ENCODE results near the gene SUCLG2.

The SUCLG2 gene

GRCh38 chr3:67497746-67498145, 156.7 kb downstream of the SUCLG2 start:
- DNase-seq: no peak

GRCh38 chr3:67495751-67496150, 158.7 kb downstream of the SUCLG2 start:
- no peak for DNase-seq

DNA sequence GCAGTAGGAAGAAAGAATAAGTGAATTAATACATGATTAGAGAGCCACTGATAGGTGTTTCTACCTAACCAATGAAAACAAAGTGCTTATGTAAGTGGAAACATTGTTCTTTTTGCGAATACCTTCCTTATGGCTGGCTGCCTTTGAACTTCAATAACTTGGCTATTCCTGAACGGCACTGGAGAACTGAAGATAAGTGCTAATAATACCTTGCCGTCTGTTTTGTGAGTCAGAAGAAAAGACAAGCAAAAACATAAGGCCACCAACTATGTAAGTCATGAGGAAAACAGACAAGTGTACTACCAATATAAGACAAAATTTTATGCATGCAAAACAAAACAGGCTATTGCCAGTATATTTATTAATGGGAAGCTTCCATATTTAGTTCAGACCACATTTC, 160.6 kb downstream of the SUCLG2 start:
- no peak for DNase-seq

DNA sequence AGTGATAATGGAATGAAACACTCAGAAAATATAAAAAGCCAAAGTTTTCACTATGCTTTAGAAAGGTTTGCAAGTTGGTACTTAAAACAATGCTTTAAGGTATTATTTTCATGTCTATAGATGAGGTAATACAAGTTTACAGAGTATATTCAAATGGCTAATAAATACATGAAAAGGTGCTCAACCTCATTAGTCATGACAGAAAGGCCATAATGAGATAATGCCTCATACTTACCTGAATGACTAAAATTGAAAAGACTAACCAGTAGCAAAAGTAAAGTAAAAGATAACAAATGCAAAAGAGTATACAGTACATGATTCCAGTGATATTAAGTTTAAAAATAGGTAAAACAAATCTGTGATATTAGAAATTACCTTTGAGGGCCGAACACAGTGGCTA, 163.8 kb downstream of the SUCLG2 start:
- no peak for DNase-seq

GRCh38 chr3:67489816-67490215, 164.6 kb downstream of the SUCLG2 start:
- no peak for DNase-seq

DNA sequence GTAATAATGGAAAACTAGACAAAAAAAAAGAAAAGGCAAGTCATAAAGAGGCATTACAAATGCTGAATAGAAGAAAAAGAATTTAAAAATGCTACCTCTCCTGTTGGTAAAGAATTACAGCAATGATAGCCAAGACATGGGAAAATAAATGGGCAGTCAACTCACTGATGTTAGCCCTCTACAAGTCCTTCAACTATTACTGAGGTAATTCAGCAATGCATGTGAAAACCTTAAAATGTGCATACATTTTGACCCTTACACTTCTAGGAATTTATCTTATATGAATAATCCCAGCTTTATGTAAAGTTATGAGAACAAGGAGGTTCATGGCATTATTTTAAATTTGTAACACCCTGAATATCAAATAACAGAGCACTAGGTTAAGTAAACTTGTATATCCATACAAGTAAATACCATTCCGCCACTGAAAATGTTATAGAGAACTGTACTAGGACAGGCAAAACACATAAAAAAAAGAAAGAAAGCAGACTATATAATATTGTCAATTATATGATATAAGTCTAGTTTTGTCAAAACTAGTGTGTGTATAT, 166.8 kb downstream of the SUCLG2 start:
- DNase-seq: no peak

DNA sequence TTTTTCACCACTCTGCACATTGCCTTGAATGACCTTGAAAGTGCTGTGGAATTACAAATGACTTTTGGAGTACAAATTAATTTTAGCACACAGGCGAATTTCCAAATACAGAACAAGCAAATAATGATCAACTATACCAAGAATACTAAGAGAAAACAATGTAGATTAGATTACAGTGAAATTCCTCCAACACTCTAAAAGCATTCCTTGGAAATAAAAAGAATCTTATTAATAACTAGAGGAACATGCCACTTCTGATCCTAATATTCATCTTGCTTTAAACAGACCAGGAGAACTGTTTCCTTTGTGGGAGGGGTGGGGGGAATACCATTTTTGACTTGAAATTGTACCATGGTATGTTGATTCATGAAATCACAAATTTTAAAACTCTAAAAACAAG, 167.5 kb downstream of the SUCLG2 start:
- DNase-seq: no peak

GRCh38 chr3:67484085-67484484, 170.3 kb downstream of the SUCLG2 start:
- DNase-seq: no peak

GRCh38 chr3:67481126-67481525, 173.3 kb downstream of the SUCLG2 start:
- DNase-seq: no peak

- no peak for DNase-seq
Measured at GRCh38 chr3:67478423-67478822, 176.0 kb downstream of the SUCLG2 start.

DNA sequence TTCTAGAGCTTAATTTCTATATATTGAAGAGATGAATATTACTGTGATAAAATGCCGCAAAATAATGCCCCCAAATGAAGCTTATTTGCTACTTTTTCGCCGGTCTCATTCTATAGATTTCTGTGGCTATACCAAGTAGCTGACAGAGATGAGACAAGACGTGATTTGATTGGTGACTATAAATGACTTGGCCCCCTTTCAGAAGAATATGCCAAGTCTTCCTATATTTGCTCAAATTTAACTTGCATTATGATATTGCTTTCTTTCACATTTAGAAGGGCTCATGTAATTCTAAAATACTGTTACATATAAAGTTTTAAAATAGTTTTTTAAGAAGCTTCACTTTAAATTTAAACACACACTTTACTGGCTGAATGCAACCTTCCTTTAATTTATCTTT, 180.1 kb downstream of the SUCLG2 start:
- no peak for DNase-seq

DNA sequence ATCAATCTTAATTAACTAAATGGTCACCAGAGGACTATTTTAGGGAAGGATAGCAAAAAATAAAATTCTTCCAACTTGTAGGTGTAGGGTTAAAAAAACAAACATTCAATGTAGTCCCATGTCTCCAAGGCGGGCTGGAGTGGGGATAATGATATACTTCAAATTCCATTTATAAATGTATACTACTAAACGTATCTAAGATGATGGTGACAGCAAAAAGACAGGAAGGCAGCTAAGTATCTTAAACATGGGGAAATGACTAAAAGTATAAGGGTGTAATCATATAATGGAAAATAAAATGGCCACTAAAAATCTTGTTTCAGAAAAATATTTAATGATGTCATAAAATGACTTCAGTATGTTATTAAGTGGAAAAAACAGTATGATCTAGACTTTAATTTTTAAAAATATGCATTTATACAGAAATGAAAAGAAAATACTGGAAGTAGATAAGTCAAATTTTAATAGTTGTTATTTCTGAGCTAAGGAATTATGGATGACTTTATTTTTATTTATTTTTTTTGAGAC, 181.7 kb downstream of the SUCLG2 start:
- DNase-seq: no peak

- no peak for DNase-seq
Measured at GRCh38 chr3:67470207-67470606, 184.2 kb downstream of the SUCLG2 start.

DNA sequence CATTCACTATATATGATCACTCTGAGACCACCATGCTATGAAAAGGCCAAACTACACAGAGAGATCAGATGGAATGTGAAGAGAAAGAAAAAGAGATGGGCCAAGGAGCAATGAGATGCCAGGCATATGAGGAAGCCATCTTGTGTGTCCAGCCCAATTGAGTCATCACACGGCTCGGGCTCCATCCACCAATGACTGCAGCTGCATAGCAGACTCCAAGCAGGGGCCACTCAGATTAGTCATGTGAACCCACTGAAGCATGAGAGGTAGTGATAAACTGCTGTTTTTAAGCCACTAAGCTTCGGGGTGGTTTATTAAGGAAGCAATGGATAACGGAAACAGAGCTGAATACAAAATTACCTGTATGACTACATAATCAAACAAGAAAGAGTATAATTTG, 185.9 kb downstream of the SUCLG2 start:
- no peak for DNase-seq

DNA sequence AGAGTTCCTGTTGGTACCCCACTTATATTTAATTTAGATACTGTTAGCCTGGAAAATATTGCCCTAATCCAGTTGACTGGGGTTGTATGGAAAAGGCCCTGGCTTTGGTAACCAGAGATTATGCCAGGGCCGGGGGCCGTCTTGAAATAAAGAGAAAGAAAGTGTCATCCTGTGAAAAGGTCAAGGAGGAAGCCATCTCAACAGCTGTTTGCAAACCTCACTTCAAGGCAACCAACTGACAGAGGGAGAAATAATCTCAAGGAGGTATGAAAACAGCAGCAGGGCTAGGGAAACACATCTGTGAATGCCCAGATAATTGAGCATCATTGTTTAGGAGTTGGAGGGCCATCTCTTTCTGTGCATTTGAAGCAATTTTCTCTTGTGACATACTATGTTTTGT, 190.8 kb downstream of the SUCLG2 start:
- DNase-seq: no peak

- no peak for DNase-seq
Measured at GRCh38 chr3:67462187-67462586, 192.2 kb downstream of the SUCLG2 start.

DNA sequence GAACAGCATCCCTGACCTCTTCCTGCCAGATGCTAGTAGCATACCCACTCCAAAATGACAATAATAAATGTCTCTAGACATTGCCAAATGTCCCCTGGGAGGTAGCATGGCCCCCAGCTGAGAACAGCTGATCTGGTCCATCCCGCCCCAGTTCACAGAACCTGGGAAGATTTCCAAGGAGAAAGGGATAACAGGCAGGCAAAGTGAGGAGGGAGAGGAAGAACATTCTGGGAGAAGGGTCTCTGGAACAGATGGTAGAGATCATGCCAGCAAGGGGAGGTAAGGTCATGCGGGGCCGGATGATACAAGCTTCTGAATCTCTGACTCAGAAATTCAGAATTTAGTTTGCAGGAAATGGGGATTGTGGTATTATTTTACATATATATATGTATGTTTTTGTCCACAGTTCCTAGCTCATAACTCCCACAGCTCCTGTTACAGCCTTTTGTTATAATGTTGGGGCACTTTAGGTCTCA, 192.7 kb downstream of the SUCLG2 start:
- no peak for DNase-seq

- no peak for DNase-seq
Measured at GRCh38 chr3:67460841-67461510, 193.4 kb downstream of the SUCLG2 start.

GRCh38 chr3:67459796-67460195, 194.6 kb downstream of the SUCLG2 start:
- no peak for DNase-seq

GRCh38 chr3:67458896-67459530, 195.4 kb downstream of the SUCLG2 start:
- DNase-seq: no peak

GRCh38 chr3:67458408-67458807, 196.0 kb downstream of the SUCLG2 start:
- DNase-seq: no peak

- no peak for DNase-seq
Measured at GRCh38 chr3:67453628-67454027, 200.8 kb downstream of the SUCLG2 start.

GRCh38 chr3:67450153-67450552, 204.3 kb downstream of the SUCLG2 start:
- DNase-seq: no peak

DNA sequence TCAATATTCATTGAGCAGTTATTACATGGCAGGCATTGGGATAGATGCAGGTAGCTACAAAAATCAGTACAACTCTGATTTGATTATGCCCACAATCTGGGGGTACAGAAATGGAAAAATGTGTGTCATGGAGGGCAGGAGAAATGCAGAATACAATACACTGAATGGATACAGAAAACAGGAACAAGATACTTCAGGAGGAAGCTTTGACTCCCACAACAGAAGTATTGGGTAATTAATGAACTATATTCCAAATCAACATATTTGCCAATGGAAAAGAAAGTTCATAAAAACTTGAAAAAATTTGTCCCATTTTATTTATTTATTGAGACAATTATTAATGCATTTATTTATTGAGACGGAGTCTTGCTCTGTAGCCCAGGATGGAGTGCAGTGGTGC, 207.0 kb downstream of the SUCLG2 start:
- no peak for DNase-seq

All from NCI-H774 (cell line).